ENCODE measurements around the gene LUC7L. TPM values are rescaled to one million over a fixed set of nuclear protein-coding genes. Genes with fewer than 3 reads are reported as not detected.

The LUC7L gene
- total RNA-seq, 1 donor from 2014 or later, result 154 TPM

DNA sequence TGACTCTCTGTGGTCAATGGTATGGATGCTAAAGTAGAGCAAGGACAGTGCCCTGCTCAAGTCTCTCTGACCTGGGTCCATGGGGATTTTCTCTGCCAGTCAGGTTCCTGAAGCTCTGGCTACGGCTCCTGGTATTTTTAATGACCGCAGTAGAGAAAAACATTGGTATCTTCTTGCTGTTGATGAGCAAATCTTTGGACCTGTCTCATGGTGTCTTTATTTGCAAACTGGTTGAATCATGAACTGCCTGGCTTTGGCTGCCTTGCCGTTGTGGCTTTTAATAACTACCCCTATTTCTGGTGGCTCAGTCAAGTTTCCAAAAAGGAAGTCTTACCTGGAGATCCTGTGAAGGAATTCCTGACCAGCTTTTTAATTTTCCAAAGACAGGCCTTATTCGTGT lies 14.1 kb upstream of the LUC7L start:
- TF ChIP-seq, protein P1, sequence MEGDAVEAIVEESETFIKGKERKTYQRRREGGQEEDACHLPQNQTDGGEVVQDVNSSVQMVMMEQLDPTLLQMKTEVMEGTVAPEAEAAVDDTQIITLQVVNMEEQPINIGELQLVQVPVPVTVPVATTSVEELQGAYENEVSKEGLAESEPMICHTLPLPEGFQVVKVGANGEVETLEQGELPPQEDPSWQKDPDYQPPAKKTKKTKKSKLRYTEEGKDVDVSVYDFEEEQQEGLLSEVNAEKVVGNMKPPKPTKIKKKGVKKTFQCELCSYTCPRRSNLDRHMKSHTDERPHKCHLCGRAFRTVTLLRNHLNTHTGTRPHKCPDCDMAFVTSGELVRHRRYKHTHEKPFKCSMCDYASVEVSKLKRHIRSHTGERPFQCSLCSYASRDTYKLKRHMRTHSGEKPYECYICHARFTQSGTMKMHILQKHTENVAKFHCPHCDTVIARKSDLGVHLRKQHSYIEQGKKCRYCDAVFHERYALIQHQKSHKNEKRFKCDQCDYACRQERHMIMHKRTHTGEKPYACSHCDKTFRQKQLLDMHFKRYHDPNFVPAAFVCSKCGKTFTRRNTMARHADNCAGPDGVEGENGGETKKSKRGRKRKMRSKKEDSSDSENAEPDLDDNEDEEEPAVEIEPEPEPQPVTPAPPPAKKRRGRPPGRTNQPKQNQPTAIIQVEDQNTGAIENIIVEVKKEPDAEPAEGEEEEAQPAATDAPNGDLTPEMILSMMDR (conservative IDR thresholded peaks at IDR 0.05), result no peak
- peaks cover 8% of the 10 kb centered on the region for H3K4me1 Mint-ChIP-seq (ENCODE audit: unreplicated experiment)
- H3K4me3 Mint-ChIP-seq, result no peak overlapping the region
- H3K27ac Mint-ChIP-seq, result no peak overlapping the region
- no peaks in the 10 kb centered on the region for H3K27me3 Mint-ChIP-seq
- peaks cover 7% of the 10 kb centered on the region for H3K36me3 Mint-ChIP-seq
- H3K9me3 Mint-ChIP-seq, result no peaks in the 10 kb centered on the region
- DNase-seq (ENCODE audit: extremely low spot score, unreplicated experiment), result no peak

DNA sequence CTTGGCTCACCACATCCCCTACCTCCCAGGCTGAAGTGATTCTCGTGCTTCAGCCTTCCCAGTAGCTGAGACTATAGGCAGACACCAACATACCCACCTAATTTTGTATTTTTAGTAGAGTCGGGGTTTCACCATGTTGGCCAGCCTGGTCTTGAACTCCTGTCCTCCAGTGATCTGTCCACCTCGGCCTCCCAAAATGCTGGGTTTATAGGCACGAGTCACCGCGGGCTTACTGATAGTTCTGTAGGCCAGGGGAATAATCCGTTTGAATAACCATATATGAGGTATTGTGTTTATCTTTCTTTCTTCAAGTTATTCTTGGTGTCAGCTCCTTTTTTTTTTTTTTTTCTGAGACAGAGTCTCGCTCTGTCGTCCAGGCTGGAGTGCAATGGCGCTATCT lies 13.0 kb upstream of the LUC7L start:
- H3K9me3 Mint-ChIP-seq, result no peaks in the 10 kb centered on the region
- DNase-seq (ENCODE audit: extremely low spot score, unreplicated experiment), result no peak
- TF ChIP-seq, protein P1 (conservative IDR thresholded peaks at IDR 0.05), result no peak
- peaks cover 8% of the 10 kb centered on the region for H3K36me3 Mint-ChIP-seq
- H3K4me3 Mint-ChIP-seq, result no peak overlapping the region
- no peak overlapping the region for H3K27ac Mint-ChIP-seq
- H3K27me3 Mint-ChIP-seq, result no peaks in the 10 kb centered on the region
- H3K4me1 Mint-ChIP-seq (ENCODE audit: unreplicated experiment), result peaks cover 8% of the 10 kb centered on the region

DNA sequence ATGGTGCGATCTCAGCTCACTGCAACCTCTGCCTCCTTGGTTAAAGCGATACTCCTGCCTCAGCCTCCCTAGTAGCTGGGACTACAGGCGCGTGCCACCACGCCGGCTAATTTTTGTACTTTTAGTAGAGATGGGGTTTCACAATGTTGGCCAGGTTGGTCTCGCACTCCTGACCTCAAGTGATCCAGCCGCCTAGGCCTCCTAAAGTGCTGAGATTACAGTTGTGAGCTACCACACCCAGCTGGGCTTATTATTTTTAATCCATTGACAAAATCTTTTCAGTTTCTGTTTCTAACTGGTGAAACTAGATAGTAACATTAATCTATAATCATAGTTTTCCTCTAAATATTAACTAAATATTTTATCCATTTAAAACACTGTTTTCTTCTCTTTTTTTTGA lies 11.3 kb upstream of the LUC7L start:
- H3K36me3 Mint-ChIP-seq, result peaks cover 12% of the 10 kb centered on the region
- H3K4me3 Mint-ChIP-seq, result no peak overlapping the region
- no peaks in the 10 kb centered on the region for H3K27me3 Mint-ChIP-seq
- no peaks in the 10 kb centered on the region for H3K9me3 Mint-ChIP-seq
- peaks cover 9% of the 10 kb centered on the region for H3K4me1 Mint-ChIP-seq (ENCODE audit: unreplicated experiment)
- TF ChIP-seq, protein P1 (conservative IDR thresholded peaks at IDR 0.05), result no peak
- no peak overlapping the region for H3K27ac Mint-ChIP-seq
- DNase-seq (ENCODE audit: extremely low spot score, unreplicated experiment), result no peak

DNA sequence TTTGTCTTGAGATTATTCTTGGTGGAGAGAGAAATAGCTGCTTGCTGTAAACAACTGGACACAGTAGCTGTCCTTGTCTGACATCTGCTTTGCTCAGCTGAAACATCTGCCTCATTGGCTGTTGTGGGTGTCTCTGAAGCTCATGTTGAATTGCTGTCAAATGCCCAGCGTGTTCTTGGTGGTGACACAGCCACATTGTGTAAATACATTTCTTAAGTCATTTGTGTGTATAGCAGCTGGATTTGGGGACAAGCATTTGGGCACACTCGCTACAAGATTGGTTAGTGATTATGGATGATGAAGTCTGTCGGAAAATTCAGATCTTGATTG lies 10.7 kb upstream of the LUC7L start:
- H3K4me3 Mint-ChIP-seq, result peak overlapping the region; percentile 40
- peaks cover 16% of the 10 kb centered on the region for H3K36me3 Mint-ChIP-seq
- no peaks in the 10 kb centered on the region for H3K9me3 Mint-ChIP-seq
- H3K27ac Mint-ChIP-seq, result peak overlapping the region; percentile 66
- no peaks in the 10 kb centered on the region for H3K27me3 Mint-ChIP-seq
- TF ChIP-seq, protein P1 (conservative IDR thresholded peaks at IDR 0.05), result no peak
- H3K4me1 Mint-ChIP-seq (ENCODE audit: unreplicated experiment), result peaks cover 15% of the 10 kb centered on the region
- no peak for DNase-seq (ENCODE audit: extremely low spot score, unreplicated experiment)

DNA sequence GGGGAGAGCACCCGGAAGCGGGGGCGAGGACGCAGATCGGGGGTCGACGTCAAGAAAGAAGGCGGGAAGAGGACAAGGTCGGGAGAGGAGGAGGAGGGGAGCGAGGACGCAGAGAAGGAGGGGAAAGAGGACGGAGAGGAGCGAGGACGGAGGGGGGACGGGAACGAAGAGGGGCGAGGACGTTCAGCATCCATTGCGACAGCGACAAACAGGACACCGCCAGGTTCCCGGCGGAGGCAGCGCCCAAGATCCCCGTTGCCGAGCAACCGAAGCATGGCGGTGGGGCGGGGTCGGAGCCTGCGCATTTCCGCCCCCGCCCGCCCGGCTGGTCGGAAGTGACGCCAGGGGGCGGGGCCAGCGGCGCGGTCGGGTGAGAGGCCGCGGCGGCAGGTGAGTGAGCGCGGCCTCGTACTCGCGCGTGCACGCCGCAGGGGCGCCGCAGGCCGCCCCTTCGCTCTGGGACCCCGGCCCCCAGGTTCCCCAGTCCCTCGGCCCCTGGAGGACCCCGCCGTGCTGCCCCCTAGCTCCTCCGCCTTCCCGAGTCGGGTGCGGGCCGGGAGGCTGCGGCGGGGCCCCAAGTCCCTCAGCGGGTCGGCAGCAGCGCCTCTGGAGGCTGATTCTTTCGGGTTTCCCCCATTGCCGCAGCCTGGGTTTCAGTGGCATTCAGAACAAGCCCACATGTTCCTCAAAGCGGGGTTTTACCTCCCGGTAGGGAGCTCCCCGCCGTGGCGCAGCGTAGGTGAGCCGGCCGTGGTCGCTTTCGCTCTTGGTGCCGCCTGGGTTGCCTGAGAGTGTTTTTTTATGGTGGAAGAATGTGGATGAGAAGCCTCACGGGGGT lies 5.4 kb upstream of the LUC7L start, which contains the start of gene FAM234A:
TSS of gene FAM234A (plus strand) at position 354 of the 838 bp plus-strand sequence. CDS start 19,593 bp downstream, outside the sequence.
- no peaks in the 10 kb centered on the region for H3K9me3 Mint-ChIP-seq
- H3K27ac Mint-ChIP-seq, result peak within 1 kb of the TSS; percentile 99
- H3K27me3 Mint-ChIP-seq, result no peaks in the 10 kb centered on the region
- DNase-seq (ENCODE audit: extremely low spot score, unreplicated experiment), result peak; percentile 94
- H3K4me1 Mint-ChIP-seq (ENCODE audit: unreplicated experiment), result peaks cover 9% of the 10 kb centered on the region
- TF ChIP-seq, protein P1 (conservative IDR thresholded peaks at IDR 0.05), result peak; percentile 60
- H3K36me3 Mint-ChIP-seq, result peaks cover 10% of the 10 kb centered on the region
- H3K4me3 Mint-ChIP-seq, result peak within 1 kb of the TSS; percentile 99
